UCSD-AML1 (cell line): ENCODE results near the gene GPATCH8.
"Not testable (repeated sequence)": the region's sequence is repeated elsewhere in the genome, so short reads cannot be mapped to it uniquely, and the experiment has no call there.

Experiments
- DNase-seq: peaks from one replicate; lab custom pipeline; 2025; ENCODE audit not compliant: unreplicated experiment; lab: John Stamatoyannopoulos, UW

GPATCH8 gene

GRCh38 chr17:44503147-44504029 is at the start of gene GPATCH8:
Gene GPATCH8 (minus strand): TSS chr17:44503406. CDS start chr17:44503370, 36 bp downstream.
- DNase-seq: peak; percentile 97

- no peak for DNase-seq
Measured at GRCh38 chr17:44552361-44552760, 49.2 kb upstream of the GPATCH8 start.

DNA sequence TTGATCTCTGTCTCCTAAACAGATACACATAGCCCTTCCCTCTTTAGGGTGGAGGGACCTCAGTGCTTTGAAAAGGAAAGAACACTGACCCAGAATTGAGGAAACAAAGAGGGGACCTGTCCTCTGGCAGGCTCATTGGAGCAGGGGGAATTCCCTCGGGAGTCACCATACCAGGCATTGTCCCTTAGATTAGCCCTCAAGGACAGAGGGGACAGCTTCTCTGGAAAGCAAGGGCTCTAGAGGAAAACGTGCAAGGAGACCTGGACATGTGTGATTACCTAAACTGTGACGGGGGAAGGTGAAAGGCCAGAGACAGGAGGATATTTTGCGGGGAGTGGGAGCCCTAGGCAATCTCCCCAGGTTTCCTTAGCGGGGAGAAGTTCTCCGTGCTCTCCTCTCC is 46.5 kb upstream of the GPATCH8 start:
- DNase-seq: no peak

- no peak for DNase-seq
Measured at GRCh38 chr17:44548376-44549230, 45.4 kb upstream of the GPATCH8 start.

DNA sequence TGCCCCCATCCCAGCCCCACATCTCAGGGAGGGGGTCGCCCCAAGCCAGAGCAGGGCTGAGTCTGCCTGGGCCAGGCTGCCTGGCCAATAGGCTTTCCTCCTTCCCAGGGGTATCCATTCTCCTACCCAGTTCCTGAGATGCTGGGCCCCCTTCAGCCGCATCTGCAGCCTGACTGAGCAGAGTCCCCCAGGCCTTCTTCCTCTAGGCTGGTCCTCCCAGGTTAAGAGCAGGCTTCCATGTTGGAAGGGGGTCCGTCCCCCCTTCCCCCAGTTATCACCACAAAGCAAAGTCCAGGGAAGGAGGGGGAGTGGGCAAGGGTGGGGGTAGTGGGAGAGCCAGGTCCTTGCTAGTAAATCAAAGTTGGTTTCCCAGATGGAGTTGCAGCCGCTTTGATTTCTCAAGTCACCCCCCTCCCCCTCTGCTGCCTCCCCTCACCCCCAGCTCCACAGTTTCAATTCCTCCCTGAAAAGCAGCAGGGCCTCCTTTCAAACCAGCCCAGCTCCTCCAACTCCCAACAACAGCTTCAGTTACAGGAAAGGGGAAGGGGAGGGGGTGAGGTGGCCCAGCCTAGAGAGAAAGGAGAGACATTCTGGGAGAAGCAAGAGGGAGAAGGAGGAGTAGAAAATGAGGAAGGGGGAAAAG is 44.5 kb upstream of the GPATCH8 start:
- DNase-seq: no peak

DNA sequence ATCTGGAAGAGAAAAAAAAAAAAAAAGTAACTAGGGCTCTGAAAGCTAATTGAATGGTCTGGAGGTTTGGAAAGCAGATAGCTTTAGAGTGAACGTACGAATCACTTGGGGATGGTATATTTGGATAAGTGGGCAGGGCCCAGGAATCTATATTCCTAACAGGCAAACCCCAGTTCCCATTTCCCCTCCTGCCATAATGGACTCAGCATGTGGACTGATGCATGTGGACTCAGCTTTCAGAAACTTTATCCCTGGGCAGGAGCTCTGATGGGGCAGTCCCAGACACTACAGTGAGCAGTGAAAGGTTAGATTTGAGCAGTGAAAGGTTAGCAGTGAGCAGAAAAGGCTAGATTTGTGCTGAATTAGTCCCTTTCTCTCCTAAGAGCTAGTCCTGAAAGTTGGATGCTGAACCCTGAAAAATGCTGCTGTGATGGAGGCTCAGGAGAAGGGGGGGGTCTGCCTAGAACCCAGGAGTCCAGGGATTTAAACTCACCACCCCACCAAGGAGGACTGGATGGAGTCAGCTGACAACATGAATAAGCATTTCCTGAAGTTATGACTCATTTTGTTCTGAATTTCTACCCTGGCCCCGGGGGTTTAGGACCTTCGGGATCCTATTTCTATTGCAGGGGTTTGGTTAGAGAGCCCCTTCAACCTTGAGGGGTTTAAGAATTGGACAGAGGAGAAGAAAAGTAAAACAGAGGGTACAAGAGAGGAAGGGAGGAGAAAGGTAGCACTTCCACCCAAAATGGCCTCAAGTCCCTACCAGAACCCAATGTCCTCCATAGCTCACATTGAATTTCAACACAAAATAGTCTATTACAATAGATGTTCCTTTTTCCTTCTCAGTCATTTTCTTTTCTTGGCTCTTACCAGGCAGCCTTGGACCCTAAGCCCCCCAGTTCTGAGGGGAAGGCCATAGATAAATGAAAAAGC is 43.7 kb upstream of the GPATCH8 start:
- no peak for DNase-seq

- DNase-seq: no peak
Measured at GRCh38 chr17:44543905-44544523, 40.8 kb upstream of the GPATCH8 start.

- no peak for DNase-seq
Measured at GRCh38 chr17:44543213-44543904, 40.2 kb upstream of the GPATCH8 start.

GRCh38 chr17:44541884-44542581 is 38.8 kb upstream of the GPATCH8 start:
- DNase-seq: no peak

DNA sequence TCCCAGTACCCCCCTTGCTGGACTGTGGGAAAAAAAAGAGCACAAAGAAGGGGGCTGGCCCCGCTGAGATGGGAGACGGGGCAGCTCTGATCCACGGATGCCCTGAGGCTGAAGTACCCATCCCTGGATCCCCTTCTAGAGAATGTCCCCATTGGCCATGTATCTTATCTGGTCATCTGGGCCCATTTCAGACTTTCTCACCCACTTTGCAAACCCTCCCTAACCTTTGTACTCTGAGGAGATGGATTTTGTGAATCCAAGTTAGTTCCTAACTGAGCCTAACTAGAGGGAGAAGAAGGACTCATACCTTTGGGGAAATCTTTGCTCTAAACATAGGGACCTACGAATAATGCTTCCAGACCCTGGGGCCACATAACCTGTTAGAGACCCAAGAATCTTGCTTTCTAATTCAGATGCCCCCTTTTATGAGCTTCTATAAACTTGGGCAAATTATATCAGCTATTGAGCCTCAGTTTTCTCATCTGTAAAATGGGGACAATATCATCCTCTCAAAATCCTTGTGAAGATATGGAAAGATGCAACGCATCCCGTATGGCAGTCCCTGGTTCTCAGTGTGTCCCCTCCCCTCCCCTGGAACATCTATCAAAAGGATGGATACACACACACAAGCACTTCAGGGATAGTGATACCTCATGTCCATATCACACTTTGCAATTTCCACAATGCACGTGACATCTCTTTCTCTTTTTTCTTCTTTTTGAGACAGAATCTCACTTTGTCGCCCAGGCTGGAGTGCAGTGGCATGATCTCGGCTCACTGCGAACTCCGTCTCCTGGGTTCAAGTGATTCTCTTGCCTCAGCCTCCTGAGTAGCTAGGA is 37.3 kb upstream of the GPATCH8 start:
- DNase-seq: no peak

- no peak for DNase-seq
Measured at GRCh38 chr17:44539673-44540072, 36.5 kb upstream of the GPATCH8 start.

- DNase-seq: not testable (repeated sequence)
Measured at GRCh38 chr17:44537922-44538321, 34.7 kb upstream of the GPATCH8 start.

DNA sequence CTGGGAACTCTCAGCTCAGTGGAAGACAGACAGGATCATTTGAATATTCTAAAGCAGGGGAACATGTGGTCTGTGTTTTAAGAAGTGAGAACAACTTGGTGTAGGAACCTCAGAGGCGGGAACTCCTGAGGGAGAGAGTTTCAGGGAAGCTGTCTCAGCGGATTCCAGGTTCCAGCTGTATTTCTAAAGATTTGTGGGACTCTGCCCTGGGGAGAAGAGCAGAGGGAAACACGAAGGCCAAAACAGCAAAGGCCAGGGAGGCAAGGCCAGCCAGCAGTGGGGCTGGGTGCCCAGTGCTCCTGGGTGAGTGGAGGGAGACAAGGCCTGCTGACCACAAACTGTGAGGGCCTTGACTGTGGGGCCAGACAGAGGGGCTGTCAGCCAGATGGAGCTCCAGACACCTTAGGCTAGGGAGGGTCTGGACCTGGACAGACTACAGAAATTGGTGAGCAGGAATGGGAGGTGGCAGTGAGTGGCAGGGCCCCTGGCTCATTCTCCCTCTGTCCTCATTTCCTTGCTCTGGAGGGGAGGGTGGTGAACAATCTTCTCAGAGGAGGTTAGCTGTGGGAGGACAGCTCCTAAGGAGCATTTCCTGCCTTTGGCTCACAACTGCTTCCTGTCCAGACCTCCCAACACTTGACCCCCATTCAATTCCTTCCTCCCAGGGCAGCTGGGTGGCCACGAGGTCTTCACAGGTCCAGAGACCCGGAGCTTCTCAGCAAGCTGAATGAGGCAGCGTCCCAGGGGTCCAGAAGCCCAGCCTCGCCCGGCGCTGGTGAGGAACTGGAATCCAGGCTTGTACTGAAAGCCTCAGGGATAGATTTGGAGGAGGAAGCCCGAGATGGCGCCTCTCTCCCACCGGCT is 33.1 kb upstream of the GPATCH8 start:
- peak; percentile 53 for DNase-seq

DNA sequence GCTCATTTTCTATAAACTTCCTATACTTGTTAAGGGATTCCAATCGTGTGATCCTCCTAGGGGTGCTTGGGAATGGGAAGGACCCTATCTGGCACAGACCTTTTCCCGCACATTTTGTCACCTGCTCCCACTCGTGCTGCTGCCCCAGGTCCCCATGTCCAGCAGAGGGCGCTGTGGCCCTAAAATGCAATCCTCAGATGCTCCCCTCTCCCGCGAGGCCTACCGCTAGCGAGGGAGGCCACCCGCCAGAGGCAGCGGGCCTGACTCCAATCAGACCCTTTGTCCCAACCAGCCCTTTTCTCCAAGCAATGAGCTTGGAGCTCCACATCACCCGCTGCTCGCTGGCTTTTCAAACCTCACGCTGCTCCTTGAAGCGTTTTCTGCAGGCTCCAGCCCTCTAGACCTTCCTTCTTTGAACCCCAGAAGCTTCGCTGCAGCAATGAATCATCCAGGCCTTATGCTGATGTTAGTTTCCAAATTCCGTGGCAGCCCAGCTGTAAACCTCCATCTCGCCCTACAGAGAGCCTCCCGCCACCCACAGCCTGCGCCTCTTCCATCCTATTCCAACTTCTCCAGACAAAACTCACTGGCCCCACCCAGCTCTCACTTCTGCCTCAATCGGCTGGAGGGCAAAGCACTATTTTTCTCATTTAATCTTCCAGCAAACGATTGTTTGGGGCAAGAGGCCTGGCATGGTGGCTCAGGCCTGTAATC is 30.5 kb upstream of the GPATCH8 start:
- peak; percentile 84 for DNase-seq

DNA sequence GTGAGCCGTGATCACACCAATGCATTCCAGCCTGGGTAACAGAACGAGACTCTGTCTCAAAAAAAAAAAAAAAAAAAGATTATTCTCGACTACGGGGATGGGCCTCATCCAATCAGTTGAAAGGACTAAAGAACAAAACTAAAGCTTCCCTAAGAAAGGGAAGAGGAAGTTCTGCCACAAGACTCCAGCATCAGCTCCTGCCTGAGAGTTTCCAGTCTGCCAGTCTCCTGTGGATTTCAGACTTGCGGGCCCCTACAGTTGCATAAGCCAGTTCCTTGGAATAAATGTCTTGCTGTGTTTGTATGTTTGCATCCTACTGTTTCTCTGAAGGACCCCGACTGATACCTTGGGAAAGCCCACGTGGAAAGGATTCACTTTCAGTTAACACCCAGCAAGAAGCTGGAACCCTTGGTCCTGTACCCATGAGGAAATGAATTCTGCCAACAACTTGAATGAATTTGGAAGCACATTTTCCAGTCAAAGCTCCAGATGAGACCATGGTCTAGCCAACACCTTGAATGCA is 27.8 kb upstream of the GPATCH8 start:
- DNase-seq: no peak

GRCh38 chr17:44529864-44530263 is 26.7 kb upstream of the GPATCH8 start:
- no peak for DNase-seq
